H4 (cell line): ENCODE results near the gene DIS3L2. TPM values are rescaled to one million over a fixed set of nuclear protein-coding genes. Genes with fewer than 3 reads are reported as not detected.
"Not testable (repeated sequence)": the region's sequence is repeated elsewhere in the genome, so short reads cannot be mapped to it uniquely, and the experiment has no call there.

Experiments
- DNase-seq: peaks from one replicate; pipeline ENCODE4 v3.0.0-alpha.2; 2015; ENCODE audit warnings: low spot score
- total RNA-seq: library from RNA; depleted of rRNA; stranded (reverse); fragments of >200 nt; shearing (Covaris generic); gene quantifications from 2 replicates; pipeline ENCODE4 v1.2.3, GENCODE V29; 2014

The DIS3L2 gene
- total RNA-seq, 1 experiment from 2014 or later = 16.7 TPM

- DNase-seq = no peak
These were observed 33.0 kb upstream of the DIS3L2 start for GRCh38 chr2:231928481-231928880.

GRCh38 chr2:231928901-231929725 is 32.4 kb upstream of the DIS3L2 start:
- no peak for DNase-seq

GRCh38 chr2:231929961-231930592 is 31.4 kb upstream of the DIS3L2 start:
- no peak for DNase-seq

- DNase-seq = no peak
These were observed 30.8 kb upstream of the DIS3L2 start for GRCh38 chr2:231930593-231931281.

GRCh38 chr2:231931481-231931915 is 30.0 kb upstream of the DIS3L2 start:
- no peak for DNase-seq

- no peak for DNase-seq
These were observed 28.9 kb upstream of the DIS3L2 start for GRCh38 chr2:231932711-231932970.

GRCh38 chr2:231932985-231933915 is 28.3 kb upstream of the DIS3L2 start:
- DNase-seq = no peak

- DNase-seq = no peak
These were observed 27.6 kb upstream of the DIS3L2 start for GRCh38 chr2:231933916-231934401.

- DNase-seq = no peak
These were observed 26.9 kb upstream of the DIS3L2 start for GRCh38 chr2:231934441-231935206.

- no peak for DNase-seq
These were observed 26.3 kb upstream of the DIS3L2 start for GRCh38 chr2:231935207-231935524.

- no peak for DNase-seq
These were observed 25.7 kb upstream of the DIS3L2 start for GRCh38 chr2:231935815-231936214.

- no peak for DNase-seq
These were observed 25.0 kb upstream of the DIS3L2 start for GRCh38 chr2:231936491-231936890.

GRCh38 chr2:231937057-231937456 is 24.5 kb upstream of the DIS3L2 start:
- no peak for DNase-seq

- no peak for DNase-seq
These were observed 22.5 kb upstream of the DIS3L2 start for GRCh38 chr2:231939022-231939421.

- no peak for DNase-seq
These were observed 20.7 kb upstream of the DIS3L2 start for GRCh38 chr2:231940795-231941194.

- no peak for DNase-seq
These were observed 19.8 kb upstream of the DIS3L2 start for GRCh38 chr2:231941673-231942072.

GRCh38 chr2:231942180-231942579 is 19.3 kb upstream of the DIS3L2 start:
- DNase-seq = no peak

GRCh38 chr2:231946241-231946814 is 15.2 kb upstream of the DIS3L2 start:
- DNase-seq = no peak

- DNase-seq = not testable (repeated sequence)
These were observed 14.4 kb upstream of the DIS3L2 start for GRCh38 chr2:231947112-231947511.

GRCh38 chr2:231947694-231948093 is 13.8 kb upstream of the DIS3L2 start:
- DNase-seq = no peak
